GM19324 (cell line): ENCODE results near the gene RAPGEF4.
A peak's percentile ranks its signal among the peaks of the same experiment; 100 is the strongest.

Experiments
- ATAC-seq: cut with Tn5 transposase; IDR thresholded peaks from one replicate; pipeline ENCODE4 v1.9.1; 2021; ENCODE audit warnings: mild to moderate bottlenecking, moderate library complexity; ENCODE audit not compliant: unreplicated experiment, low FRiP score

Gene RAPGEF4

DNA sequence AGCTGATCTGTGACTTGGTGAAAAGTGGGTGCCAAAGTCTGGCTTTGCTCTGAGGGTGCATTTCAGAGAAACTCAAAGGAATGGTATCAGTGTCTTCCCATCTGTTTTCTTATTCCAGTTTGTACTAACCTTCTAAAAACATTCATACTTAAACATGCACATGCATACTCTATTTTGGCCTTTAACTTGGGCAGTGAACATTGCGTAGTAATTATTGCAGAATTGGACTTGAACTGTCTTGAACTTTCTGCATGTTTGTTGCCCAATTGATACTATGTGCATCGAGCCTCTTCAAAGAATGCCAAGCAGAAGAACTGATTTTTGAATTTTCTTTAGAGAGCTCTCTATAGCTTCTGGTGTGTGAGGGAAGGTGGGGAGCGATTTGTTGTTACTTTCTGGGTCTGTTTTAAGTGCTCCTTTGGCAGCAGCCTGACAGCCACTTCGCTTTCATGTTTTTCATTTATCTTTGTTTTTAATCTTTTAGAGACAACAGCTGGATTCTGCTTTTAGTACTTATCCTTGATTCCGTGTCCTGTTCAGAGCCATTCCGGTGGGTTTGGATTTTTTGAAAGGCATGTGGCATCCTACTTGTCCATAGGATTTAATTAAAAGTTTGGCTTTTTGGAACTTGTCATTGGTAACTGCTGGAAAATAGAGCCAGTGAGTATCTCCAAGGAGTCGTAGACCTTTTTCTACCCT lies 159.2 kb downstream of the RAPGEF4 start:
- ATAC-seq = no peak

DNA sequence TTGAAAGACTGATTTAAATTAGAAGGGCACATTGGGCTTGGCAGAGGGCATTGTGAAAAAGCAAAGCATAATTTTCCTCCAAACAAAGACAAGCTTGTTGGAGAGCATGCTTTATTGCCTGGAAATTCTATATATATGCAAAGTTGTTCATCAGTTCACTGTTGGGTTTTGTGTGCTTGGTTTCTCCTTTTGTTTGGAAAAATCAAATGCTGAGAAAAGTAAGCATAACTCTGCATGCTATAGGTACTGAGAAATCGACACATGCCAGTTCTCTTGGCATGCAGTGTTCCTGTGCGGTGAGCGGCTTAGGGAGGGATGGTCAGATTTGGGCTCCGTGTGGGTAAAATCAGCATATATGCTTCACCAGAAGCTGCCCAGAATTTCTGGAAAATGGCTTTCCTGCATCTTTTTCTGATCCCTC lies 161.0 kb downstream of the RAPGEF4 start:
- ATAC-seq = no peak

DNA sequence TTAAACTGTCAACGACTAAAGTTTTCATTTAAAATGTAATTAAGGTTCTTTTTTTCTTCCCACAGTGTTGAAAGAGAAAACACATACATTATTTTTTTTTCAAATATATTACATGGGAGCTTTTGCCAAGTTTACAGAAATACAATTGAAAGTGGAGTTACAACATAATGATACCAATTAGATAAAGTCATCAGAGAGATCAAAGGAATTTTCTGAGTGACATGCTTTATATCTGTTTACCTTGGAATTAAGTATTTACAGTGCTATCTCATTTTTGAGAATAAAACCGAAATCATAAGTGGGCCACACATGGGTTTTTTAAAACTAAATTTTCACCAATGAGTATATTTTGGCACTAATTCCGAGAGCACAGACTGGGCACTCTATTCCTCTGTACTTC lies 165.2 kb downstream of the RAPGEF4 start:
- no peak for ATAC-seq

DNA sequence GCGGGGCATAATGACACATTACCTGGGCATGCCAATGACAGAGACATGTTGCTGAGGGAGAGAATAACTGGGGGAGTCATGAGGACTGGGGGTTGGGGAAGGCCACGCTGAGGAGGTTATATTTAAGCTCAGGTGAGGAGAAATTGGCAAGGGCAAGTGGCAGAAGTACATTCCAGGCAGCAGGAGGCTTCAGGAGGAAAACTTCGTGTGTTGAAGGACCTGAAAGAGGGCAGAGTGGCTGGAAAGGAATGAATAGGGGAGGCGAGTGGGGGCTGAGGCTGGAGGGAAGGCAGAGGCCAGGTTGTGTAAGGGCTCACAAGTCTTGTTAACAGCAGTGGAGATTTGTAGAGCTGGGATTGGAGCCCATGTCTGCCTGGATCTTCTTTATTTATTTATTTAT lies 166.3 kb downstream of the RAPGEF4 start:
- ATAC-seq = no peak

DNA sequence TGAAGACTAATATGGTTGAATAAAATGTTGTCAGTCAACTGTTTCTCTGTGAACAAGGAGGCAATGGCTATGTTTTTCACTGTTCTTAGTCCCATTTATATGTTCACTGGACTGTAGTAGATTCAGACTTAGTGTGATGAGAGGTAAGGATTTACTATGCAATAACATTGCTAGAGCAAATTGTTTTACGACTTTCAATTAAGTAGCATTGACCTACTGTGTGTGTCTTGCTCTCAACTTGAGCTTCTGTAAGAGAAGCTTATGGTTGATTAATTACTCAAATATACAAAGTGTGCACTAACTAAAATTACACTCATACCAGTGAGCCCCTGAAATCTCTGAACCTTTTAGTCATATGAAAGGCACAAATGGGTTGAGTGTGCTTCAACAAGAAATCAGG lies 168.6 kb downstream of the RAPGEF4 start:
- ATAC-seq = no peak

DNA sequence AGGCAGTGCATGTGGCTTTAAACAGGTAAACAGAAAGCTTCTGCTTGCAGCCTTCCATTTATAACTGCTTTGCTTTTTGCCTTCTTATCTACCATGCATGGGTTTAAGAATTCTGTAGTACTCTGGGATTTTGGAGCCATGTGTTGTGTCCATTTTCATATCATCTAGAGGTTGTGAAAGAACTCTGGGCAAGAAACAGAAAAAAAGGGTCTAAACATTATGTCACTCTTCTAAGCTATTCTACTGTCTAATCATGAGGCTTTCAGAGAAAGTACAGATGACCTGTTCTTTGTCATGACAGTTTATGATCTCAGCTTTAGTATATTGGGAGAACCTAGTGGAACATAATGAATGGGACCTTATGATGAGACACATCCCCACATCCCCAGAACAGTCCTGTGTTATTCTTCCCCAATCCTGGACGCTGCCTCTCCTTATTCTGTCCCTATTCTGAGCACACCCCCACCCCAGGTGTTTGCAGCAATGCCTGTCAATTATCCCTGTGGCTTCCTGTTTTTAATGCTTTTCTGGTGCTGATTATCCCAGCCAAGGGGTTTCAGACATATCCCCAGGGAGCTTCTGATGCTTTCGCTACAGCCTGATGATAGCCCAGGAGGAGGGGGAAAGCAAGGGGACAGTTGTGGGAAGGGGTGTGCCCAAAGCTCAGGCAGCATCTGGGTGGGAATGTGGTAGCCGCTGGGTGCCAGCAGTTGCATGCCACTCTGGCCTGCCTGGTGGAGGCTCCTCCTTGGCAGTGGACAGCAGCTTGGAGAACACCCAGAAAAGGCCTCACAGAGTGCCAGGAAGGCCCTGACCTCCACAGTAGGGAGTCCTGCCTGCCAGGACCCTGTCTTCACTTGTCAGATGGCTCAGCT lies 170.5 kb downstream of the RAPGEF4 start:
- ATAC-seq = no peak

DNA sequence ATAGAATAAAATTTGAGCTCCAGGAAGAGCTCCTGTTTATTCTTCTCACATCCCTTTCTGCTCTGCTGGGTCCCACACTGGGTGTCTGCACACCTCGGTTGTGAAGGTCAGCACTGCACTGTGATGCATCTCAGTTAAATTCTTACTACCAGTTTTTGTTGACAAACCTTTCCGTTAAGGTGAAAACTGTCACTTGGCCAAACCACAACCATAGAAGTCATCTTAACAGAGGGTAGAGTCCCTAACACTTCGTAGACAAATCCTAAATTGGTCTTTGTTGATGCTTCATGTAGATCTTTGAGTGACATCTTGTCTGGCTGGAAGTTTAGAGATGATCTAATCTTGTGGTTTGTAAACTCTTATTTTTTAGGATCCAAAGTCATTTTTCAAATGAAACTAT lies 172.6 kb downstream of the RAPGEF4 start:
- no peak for ATAC-seq

DNA sequence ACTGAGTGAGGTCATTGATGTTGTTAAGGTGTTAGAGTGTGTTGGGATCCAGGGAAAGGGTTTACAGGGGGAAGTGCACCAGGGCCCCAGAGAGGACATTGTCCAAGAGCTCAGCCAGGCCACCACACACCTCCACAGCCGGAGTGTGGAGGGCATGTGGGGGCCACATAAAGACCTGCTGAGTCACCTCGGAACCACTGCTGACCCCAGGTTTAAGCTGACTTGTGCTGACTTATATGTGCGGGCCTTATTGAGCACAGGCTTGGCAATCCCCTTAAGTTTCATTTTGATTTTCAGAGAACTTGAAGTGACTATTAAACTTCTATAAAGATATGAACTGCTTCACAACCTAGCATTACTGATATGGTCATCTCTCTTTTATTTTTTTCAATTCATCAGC lies 173.8 kb downstream of the RAPGEF4 start:
- no peak for ATAC-seq

DNA sequence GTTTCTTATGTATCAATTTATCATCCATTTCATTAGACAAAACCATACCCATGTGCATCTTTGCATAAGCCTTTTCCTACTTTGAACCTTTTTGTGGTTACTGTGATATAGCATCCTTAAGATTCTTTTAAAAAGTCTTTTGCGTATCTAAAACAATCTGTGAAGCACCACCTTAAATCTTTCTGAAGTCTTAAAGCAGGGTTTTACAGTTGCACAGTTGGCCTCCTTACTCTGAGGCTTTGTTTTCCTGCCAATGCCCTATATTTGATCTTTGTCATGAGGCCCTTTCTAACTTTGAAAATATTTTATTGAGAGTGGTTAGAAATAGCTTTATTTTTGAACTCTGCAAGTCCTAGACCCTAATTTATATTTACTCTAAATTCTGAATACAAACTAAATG lies 176.6 kb downstream of the RAPGEF4 start:
- ATAC-seq = no peak

DNA sequence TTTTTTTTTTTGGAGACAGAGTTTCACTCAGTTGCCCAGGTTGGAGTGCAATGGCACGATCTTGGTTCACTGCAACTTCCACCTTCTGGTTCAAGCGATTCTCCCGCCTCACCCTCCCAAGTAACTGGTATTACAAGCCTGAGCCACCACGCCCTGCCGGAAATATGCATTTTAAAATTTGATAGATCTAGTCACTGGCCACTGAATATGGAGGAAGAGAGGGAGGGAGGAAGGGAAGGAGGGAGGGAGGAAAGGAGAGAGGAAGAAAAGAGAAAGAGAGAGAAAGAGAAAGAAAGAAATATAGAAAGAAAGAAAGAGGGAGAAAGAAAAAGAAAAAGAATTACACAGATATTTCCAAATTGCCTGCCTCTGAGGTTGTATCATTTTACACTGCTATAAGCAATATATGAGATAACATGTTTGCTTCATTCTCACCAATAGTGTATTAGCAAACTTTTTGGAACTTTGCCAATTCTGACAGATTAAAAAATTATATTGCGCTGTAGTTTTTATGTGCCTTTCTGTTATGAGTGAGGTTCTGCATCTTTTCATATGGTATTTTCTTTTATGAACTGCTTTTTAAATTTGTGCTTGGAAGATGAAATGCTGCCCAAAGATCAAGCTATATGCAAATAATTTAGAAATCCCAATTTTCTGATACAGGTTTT lies 178.8 kb downstream of the RAPGEF4 start:
- no peak for ATAC-seq

DNA sequence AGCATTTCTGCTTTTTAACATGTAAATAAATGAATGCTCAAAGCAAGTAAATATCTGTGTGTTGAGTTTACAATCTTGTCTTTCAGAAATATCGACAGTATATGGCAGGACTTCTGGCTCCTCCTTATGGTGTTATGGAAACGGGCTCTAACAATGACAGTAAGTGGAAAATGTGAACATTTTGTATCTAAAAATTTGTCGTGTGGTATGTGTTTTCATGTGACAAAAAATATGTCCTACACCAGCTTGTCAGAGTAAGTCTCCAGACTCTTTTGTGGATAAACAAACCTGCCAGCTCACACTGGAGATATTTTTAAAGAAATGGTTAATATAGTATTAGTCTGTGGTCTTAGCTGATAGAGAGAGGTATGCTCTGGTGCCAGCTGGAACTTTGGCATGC lies 182.1 kb downstream of the RAPGEF4 start:
- no peak for ATAC-seq

DNA sequence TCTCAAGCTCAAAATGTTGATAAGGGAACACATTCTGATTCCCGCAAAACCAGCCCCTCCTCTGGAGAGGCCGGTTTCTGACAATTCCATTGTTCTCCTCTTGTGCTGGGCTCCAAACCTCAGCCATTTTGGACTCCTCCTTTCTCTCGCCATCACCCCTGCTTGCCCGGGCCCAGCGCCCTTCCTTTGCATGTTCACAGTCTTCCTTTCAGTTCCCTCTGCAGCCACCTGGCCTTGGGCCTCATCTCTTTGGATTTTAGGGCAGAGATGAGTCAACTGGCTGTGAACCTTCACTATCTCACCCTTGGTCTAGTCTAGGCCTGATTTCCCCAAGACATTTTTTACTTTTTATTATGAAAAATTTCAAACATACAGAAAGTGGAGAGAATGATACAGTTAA lies 184.1 kb downstream of the RAPGEF4 start:
- ATAC-seq = peak; percentile 74

DNA sequence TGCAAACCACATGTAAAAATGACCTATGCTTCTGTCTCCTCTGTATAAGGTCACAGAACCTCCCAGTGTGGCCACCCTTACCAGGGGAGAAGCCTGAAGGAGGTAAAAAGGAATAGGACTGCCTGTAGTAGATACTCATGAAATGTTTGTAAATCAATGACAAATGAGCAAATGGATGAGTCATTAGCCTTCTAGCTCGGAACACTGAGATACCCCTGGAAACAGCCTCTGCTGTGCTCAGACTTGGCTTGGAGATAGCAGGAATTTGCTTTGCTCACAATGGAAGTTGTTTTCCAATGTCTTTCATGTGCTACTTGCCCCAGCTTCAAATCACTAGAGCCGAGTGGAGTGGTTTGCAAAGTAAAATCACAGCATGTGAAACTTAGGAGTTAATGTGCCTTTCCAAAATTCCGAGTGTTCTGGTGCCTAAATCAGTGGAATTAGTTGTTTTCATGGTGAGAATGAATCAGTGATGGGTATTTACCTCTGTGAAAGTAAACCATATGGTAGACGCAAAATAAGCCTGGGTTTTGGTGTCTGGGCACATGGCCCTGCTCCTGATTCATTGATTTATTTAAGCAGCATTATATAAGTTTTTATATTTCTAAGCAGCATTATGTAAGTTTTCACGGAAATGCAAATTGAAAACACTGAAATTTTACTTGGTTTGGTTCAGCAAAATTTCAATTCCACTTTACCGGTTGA lies 186.0 kb downstream of the RAPGEF4 start:
- ATAC-seq = no peak

DNA sequence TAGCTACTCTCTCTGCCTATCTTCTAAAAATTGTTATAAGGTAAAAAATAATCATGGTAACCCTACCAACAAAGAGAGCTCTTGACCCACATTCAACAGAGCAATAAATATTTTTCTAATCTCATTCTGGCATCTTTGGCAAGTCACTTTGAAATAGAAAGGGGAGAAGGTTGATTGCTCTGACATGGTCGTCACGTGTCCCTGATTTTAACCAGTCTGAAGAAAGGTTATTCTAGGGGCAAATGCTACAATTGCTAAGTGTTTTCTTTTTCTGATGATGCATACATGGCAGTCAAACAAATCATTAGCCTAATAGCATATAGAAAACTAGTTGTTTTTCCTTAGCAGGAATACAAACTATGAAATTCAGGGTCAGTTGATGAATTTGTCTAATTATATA lies 186.7 kb downstream of the RAPGEF4 start:
- no peak for ATAC-seq

DNA sequence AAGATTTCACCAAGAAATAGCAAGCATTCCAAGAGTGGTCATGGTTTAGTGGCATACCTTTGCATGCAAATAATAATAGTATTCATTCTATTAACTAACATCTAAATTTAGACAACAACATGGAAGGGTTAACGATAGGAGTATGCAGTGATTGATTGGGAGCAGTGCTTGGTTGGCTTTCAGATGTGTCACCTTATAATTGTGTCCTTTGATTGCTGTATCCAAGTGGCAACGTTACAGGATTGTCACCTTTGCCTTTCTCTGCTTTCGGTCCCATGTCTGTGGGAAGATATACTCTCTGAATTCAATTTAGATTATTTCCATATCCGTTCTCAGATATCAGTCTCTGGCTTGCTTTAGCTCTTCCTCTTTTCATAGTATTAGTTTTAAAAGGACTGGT lies 187.2 kb downstream of the RAPGEF4 start:
- no peak for ATAC-seq

DNA sequence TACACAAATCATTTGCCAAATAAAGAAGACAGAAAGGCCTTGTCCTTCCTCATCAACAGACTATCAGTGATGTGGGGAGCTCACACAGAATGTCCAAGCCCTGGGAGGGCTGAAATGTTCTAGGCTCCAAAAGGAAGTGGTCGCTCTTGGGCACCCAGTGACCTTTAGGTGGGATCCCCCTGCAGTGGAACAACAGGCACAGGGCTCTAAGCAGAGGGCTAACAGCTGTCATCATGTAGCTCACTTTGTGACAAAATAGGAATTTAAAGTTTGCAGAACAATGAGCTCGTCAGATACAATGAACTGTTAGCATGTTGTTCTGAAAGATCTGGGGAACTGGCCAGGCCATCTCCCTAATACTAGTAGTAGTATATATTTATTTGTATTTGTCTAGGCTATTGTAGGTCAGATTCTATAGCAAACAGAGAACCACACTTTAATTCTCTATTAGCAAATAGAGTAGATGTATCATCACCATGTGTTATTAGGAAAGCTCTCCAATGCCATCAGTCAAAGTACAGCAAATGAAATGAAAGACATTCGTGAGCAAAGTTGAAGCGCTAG lies 188.5 kb downstream of the RAPGEF4 start:
- no peak for ATAC-seq

DNA sequence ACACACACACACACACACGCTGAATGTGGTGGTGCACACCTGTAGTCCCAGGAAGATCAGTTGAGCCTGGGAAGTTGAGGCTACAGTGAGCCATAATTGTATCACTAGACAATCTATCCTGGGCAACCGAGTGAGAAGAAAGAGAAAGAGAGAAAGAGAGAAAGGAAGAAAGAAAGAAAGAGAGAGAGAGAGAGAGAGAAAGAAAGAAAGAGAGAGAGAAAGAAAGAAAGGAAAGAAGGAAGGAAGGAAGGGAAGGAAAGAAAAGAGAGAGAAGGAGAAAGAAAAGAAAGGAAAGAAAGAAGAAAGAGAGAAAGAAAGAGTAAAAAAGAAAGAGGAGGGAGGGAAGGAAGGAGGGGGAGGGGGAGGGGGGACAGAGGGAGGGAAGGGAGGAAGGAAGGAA lies 190.0 kb downstream of the RAPGEF4 start:
- ATAC-seq = no peak

DNA sequence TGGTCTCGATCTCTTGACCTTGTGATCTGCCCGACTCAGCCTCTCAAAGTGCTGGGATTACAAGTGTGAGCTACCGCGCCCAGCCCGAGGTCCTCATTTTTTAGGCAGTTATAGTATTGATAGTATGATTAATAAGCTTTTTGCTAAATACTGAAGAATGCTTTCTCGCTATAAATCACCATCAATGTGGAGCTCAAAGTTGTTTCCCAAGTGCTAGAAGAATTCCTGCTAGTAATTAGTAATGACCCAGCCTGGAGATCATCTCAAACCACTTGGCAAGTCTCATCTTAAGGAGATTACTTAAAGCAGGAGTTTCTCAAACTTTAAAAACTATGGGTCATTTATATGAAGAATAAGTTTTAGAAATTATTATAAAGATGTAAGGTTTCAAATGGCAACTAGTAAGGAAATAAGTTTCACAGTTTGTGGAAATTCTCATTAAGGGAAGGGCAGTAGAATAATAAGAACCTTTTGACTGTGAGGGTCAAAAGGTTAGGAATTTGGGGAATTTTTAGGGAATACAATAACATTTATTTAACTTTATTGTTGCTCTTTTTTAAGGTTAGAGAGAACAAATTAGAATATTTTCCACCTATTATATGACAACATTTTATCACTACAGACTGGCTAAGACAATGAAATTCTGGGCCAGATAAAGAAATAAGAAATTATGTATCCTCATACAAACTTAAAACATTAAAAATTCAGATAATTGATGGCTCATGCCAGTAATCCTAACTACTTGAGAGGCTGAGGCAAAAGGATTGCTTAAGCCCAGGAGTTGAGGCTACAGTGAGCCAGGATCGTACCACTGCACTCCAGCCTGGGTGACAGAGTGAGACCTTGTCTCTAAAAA lies 191.4 kb downstream of the RAPGEF4 start:
- ATAC-seq = no peak

DNA sequence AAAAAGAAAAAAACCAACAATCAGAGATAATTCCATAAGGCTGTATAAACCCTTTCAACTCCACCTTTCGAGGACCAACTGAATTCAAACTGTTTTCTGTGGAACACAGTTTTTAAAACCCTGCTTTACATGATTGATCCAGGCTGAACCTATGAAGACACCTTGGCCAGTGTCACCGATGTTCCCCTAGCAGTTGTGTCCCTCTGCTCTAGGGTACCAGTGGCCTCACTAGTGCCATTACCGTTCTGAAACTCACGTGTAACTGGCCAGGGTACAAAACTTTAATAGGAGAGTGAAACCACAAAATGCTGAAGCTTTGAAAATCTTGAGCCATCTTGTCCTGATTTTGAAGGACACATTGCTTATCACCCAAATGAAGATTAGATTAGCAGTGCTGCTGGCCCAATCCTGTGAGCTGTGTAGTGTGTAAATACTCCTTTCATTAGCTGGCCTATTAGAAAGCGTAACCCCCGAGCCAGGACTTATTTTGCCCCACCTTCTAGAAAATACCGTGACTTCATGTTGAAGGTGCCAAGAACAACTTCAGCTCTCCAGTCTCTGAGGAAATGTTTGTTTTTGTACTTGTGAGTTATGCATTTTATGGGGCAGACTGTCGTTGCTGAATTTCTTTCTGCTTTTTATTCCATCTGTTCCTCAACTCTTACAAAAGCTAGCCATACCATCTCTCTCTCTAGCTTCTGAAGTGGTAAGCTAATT lies 192.2 kb downstream of the RAPGEF4 start:
- ATAC-seq = no peak
